BLaER1 treated with 17β-estradiol and CSF1 and Interleukin-3, amounts not matched to agents 10 nM and 100 nM (cell line): ENCODE results near the gene TRIM29.

Experiments
- H3K27ac ChIP-seq, 11 experiments: shearing (Covaris generic); formaldehyde crosslinking; 2 replicates each; pipeline ENCODE4 v1.8.1; 2022
- H3K27me3 ChIP-seq, 11 experiments: shearing (Covaris generic); formaldehyde crosslinking; 2 replicates each; pipeline ENCODE4 v1.8.1; 2022
- H3K36me3 ChIP-seq, 11 experiments: shearing (Covaris generic); formaldehyde crosslinking; 2 replicates each; pipeline ENCODE4 v1.8.1; 2022
- H3K4me1 ChIP-seq, 10 experiments: shearing (Covaris generic); formaldehyde crosslinking; 2 replicates each; pipeline ENCODE4 v1.8.1; 2022
- H3K4me2 ChIP-seq, 11 experiments: shearing (Covaris generic); formaldehyde crosslinking; 2 replicates each; pipeline ENCODE4 v1.8.1; 2022
- H3K4me3 ChIP-seq, 10 experiments: shearing (Covaris generic); formaldehyde crosslinking; 2 replicates each; pipeline ENCODE4 v1.8.1; 2022
- H3K9ac ChIP-seq, 11 experiments: shearing (Covaris generic); formaldehyde crosslinking; 2 replicates each; pipeline ENCODE4 v1.8.1; 2022
- H3K9me3 ChIP-seq, 11 experiments: shearing (Covaris generic); formaldehyde crosslinking; replicated peaks in 1 of 11; 2 replicates each; pipeline ENCODE4 v1.8.1; 2022
- H4K20me1 ChIP-seq, 11 experiments: shearing (Covaris generic); formaldehyde crosslinking; 2 replicates each; pipeline ENCODE4 v1.8.1; 2022
- Cebpa-rat ChIP-seq, 11 experiments: shearing (Covaris generic); IDR thresholded peaks; 2 replicates each; pipeline ENCODE4 v1.8.1; 2022

Gene TRIM29

DNA sequence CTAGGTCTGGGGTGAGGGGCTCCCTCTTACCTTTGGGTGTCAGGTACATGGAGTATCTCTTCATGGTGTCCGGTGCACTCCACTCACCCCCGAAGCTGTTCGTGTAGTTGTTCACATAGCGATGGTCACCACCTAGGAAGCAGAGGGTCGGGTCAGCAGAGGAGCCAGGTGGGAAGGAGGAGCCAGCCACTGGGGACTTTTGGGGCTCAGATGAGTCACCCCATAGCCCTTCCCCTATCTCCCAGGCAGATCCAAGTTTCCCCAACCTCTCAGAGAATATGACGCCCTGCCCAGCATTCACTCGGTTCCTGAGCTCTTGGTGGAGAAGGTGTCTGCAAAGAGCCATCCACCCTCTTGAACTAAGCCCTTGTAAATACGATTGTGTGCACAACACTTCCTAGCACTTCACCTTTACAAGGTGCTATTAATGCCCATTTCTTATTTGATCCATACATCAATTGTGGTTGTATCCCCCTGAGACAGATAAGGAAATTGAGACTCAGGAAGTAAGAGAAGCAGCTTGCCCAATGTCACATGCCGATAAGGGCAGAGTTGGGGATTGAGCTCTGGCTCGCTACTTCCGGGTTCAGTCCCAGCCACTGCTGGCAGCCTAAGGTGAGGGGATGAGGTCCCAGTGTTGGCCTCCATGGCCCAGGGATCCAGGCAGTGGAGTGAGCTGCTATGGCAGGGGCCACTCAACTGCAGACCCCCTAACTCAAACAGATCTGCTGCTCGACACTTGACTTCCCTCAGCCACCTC, 14.8 kb downstream of the TRIM29 start:
- H3K4me2 ChIP-seq = peak overlapping the region; percentile 17 to 70 (median 50); a peak in 21 of 22 replicates
- no peaks in the 10 kb centered on the region for H3K36me3 ChIP-seq
- H3K4me1 ChIP-seq = peaks cover 16 to 45% (median 39%) of the 10 kb centered on the region in 10 experiments; a peak in 19 of 20 replicates
- H3K27ac ChIP-seq = peak overlapping the region in 9 of 11 experiments; percentile 15 to 51 (median 34); a peak in 10 of 22 replicates
- TF ChIP-seq Cebpa-rat (IDR thresholded peaks at IDR 0.05) = no peak
- H3K27me3 ChIP-seq = no peaks in the 10 kb centered on the region
- H4K20me1 ChIP-seq = no peaks in the 10 kb centered on the region; a peak in 1 of 22 replicates
- H3K9me3 ChIP-seq = no peaks in the 10 kb centered on the region
- no peak overlapping the region for H3K4me3 ChIP-seq
- H3K9ac ChIP-seq = no peak overlapping the region

DNA sequence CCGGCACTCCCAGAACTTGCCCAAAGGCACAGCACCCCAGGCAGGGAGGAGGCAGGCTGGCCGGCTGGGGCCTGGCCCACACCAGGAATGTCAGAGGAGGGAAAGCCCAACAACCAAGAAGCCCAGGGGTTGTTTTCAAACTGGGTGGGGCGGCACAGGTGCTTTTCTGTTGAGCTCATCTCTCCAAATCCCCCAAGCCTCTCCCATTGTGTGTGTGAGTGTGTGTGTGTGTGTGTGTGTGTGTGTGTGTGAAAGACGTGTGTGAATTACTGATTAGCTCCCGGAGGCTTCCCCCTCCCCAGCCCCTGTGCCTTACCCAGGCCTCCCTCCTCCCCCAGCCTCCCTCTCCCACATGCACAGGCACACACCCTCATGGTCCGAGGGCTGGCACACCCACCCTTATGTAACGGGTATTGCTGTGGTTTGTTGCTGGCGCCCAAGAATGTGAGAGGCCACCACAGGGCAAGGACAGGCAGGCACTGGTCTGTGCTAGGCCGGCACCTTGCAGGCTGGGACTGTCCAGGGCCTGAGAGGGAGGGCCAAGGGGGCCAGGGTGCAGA, 15.9 kb downstream of the TRIM29 start:
- Histone ChIP-seq H3K9ac (no peak overlapping the region), H3K4me1 (peaks cover 16 to 52% (median 42%) of the 10 kb centered on the region in 10 experiments; a peak in 19 of 20 replicates), H3K9me3 (no peaks in the 10 kb centered on the region), H4K20me1 (peaks cover 0 to 8% (median 0%) of the 10 kb centered on the region in 11 experiments; a peak in 2 of 22 replicates), H3K27ac (0 out of 22 replicates have a peak overlapping the region, but pooled peaks of 1 of the 11 experiments have one; percentile 17), H3K27me3 (no peaks in the 10 kb centered on the region), H3K4me2 (peak overlapping the region in 6 of 11 experiments; percentile 36 to 74 (median 61); a peak in 10 of 22 replicates), H3K36me3 (no peaks in the 10 kb centered on the region), H3K4me3 (no peak overlapping the region)
- TF ChIP-seq Cebpa-rat (IDR thresholded peaks at IDR 0.05) = no peak

DNA sequence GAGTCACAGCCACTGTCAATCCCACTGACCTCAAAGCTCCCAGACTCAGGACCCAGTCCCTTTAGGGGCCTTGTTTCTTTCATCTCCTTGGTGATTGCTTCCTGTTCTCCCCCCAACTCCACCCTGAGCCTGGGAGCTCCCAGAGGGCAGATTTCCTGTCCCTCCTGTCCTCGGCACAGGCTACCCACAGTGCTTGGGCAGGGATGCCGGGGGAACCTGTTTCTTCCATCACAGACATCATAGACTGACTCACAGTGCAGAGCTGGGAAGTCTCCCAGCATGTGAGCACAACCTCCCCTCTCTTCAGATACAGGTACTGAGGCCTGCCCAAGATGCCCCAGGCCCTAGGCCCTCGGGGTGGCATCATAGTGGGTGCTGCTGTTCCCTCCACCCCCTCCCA, 16.6 kb downstream of the TRIM29 start:
- H3K27ac ChIP-seq = no peak overlapping the region
- H3K36me3 ChIP-seq = no peaks in the 10 kb centered on the region
- H3K9me3 ChIP-seq = no peaks in the 10 kb centered on the region
- peaks cover 16 to 59% (median 47%) of the 10 kb centered on the region in 10 experiments; a peak in 19 of 20 replicates for H3K4me1 ChIP-seq
- H3K4me2 ChIP-seq = peak overlapping the region; percentile 26 to 74 (median 56); a peak in 20 of 22 replicates
- no peak overlapping the region for H3K9ac ChIP-seq
- peaks cover 0 to 12% (median 0%) of the 10 kb centered on the region in 11 experiments; a peak in 2 of 22 replicates for H4K20me1 ChIP-seq
- no peaks in the 10 kb centered on the region for H3K27me3 ChIP-seq
- no peak overlapping the region for H3K4me3 ChIP-seq
- no peak for TF ChIP-seq Cebpa-rat (IDR thresholded peaks at IDR 0.05)

DNA sequence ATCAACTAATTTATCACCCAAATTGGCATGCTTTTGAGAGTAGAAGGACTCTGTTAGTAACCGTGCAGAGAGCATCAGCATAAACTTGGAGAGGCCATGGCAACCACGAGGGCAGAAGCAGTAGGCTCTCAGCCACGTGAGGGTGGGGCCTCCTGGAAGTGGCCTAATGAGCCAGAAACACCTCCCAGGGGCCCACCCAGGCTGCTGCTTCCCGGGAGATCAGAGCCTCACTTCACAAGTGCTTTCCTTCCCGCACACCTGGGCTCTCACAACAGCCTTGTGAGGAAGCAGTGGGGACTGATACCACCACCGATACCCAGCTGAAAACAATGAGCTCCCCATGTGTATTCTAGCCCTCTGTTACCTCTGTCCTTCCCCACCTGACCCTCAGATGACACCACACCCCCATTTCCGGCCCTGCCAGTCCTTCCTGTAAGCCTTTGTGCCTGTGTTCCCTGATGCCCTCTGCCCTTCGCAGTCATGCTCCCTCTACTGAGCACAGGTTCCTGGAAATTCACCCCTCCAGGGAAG, 17.0 kb downstream of the TRIM29 start:
- H3K4me3 ChIP-seq = no peak overlapping the region
- H3K27me3 ChIP-seq = no peaks in the 10 kb centered on the region
- no peak overlapping the region for H3K27ac ChIP-seq
- no peak for TF ChIP-seq Cebpa-rat (IDR thresholded peaks at IDR 0.05)
- H3K36me3 ChIP-seq = no peaks in the 10 kb centered on the region
- H3K4me1 ChIP-seq = peaks cover 16 to 60% (median 47%) of the 10 kb centered on the region in 10 experiments; a peak in 19 of 20 replicates
- peaks cover 0 to 12% (median 0%) of the 10 kb centered on the region in 11 experiments; a peak in 2 of 22 replicates for H4K20me1 ChIP-seq
- H3K9ac ChIP-seq = no peak overlapping the region
- no peaks in the 10 kb centered on the region for H3K9me3 ChIP-seq
- H3K4me2 ChIP-seq = peak overlapping the region; percentile 26 to 74 (median 56); a peak in 20 of 22 replicates

DNA sequence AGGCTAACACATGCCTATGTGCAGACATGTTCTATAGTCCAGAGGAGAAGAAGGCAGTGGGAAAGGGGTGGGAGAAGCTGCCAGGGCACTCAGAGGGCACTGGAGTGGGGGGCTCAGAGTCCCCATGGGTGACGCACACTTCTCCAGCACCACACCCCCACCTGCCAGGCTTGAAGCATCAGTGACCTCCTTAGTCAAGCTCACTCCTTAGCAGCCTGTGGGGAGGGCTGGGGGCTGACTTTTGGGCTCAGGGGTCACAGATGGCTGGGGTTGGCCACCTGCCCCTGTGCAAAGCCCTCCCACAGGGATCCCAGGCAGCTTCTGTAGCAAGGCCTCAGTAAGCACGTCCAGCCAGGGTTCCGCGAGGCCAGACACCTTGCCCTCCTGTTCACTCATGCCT, 18.8 kb downstream of the TRIM29 start:
- Histone ChIP-seq H3K4me3 (no peak overlapping the region), H3K36me3 (no peaks in the 10 kb centered on the region), H3K4me1 (peaks cover 11 to 60% (median 47%) of the 10 kb centered on the region in 10 experiments; a peak in 19 of 20 replicates), H3K27me3 (no peaks in the 10 kb centered on the region), H3K9me3 (no peaks in the 10 kb centered on the region), H3K27ac (no peak overlapping the region), H4K20me1 (peaks cover 0 to 12% (median 0%) of the 10 kb centered on the region in 11 experiments; a peak in 3 of 22 replicates), H3K4me2 (peak overlapping the region in 6 of 11 experiments; percentile 35 to 74 (median 58); a peak in 10 of 22 replicates), H3K9ac (no peak overlapping the region)
- no peak for TF ChIP-seq Cebpa-rat (IDR thresholded peaks at IDR 0.05)

DNA sequence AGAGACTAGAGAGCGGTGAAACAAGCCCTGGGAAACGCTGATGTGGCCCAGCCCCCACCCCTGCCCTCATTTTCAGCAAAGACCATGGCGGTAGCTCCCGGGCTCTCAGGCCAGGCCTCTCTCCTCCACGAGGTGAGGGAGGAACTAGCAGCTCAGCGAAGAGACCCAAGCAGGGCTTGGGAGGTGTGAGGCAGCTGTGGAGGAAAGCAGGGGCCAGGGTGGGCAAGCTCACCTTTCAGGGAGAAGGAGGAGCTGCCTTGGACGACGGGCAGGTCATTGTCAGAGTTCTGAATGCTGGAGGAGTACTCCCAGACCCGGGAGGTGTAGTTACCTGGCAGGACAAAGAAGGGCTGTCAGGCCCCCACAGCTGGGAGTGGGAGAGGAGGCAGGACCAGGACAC, 19.9 kb downstream of the TRIM29 start:
- TF ChIP-seq Cebpa-rat (IDR thresholded peaks at IDR 0.05) = no peak
- H3K36me3 ChIP-seq = no peaks in the 10 kb centered on the region
- H3K9ac ChIP-seq = no peak overlapping the region
- H3K27me3 ChIP-seq = no peaks in the 10 kb centered on the region
- no peak overlapping the region for H3K27ac ChIP-seq
- no peak overlapping the region for H3K4me3 ChIP-seq
- no peaks in the 10 kb centered on the region for H3K9me3 ChIP-seq
- peaks cover 5 to 52% (median 38%) of the 10 kb centered on the region in 10 experiments; a peak in 19 of 20 replicates for H3K4me1 ChIP-seq
- peaks cover 0 to 12% (median 0%) of the 10 kb centered on the region in 11 experiments; a peak in 4 of 22 replicates for H4K20me1 ChIP-seq
- H3K4me2 ChIP-seq = no peak overlapping the region

DNA sequence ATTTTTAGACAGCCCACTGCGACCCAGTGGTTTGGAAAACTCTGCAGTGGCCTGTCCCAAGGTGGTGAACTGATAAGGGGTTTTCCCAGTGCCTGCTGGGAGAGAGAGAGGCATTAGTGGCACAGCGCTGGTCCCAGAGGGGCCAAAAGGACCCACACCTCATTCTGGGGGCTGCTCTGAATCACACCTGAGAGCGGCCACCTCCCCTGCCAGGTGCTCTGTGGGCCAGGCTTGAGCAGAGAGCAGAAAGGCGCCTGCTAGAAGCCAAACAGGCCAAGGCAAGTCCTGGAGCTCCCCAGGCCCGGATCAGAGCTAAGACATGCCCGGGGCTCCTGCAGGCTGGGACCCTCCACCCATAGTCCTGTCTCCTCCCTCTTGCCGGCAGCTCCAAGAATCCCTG, 20.9 kb downstream of the TRIM29 start:
- Histone ChIP-seq H3K4me2 (peak overlapping the region in 7 of 11 experiments; percentile 12 to 47 (median 41); a peak in 11 of 22 replicates), H4K20me1 (peaks cover 0 to 12% (median 0%) of the 10 kb centered on the region in 11 experiments; a peak in 4 of 22 replicates), H3K27me3 (no peaks in the 10 kb centered on the region), H3K27ac (no peak overlapping the region), H3K9me3 (no peaks in the 10 kb centered on the region), H3K9ac (peak overlapping the region in 1 of 11 experiments; percentile 18; a peak in 1 of 22 replicates), H3K4me3 (no peak overlapping the region), H3K4me1 (peaks cover 4 to 44% (median 32%) of the 10 kb centered on the region in 10 experiments; a peak in 18 of 20 replicates), H3K36me3 (no peaks in the 10 kb centered on the region)
- TF ChIP-seq Cebpa-rat (IDR thresholded peaks at IDR 0.05) = no peak

DNA sequence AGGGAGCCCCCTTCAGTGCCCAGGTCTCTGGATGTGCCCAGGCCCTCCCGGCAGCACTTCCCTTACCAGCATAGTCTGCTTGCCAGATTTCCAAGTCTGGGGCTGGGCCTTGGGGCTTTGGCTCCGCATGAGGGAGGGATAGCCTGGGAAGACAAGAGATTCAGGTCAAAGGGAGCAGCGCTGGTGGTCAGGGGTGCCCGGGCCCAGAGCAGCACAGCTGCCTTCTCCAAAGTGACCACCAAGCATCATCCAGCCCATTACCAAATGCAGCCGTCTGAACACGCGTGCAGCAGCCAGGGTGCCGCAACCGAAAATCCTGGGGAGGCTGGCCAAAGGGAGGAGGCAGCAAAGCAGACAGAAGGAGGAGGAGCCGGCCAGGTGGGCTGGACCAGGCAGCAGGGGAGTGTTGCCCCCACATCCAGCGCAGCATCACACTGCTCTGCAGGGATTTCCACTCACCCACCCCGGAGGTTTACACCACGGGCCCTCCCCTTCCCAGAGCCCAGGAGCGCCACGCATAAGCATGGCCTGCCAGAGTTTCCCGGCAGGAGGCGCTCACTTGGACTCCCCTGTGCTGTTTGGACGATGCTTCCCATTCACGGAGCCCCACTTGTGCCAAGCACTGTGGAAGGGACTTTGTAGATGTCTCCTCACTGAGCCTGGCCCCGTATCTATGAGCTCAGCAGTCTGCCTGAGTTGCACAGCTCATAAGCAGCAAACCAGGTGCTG, 22.5 kb downstream of the TRIM29 start:
- no peak overlapping the region for H3K4me2 ChIP-seq
- H4K20me1 ChIP-seq = peaks cover 0 to 20% (median 0%) of the 10 kb centered on the region in 11 experiments; a peak in 3 of 22 replicates
- no peaks in the 10 kb centered on the region for H3K36me3 ChIP-seq
- no peaks in the 10 kb centered on the region for H3K27me3 ChIP-seq
- no peak overlapping the region for H3K9ac ChIP-seq
- peaks cover 0 to 30% (median 19%) of the 10 kb centered on the region in 10 experiments; a peak in 12 of 20 replicates for H3K4me1 ChIP-seq
- TF ChIP-seq Cebpa-rat (IDR thresholded peaks at IDR 0.05) = no peak
- H3K4me3 ChIP-seq = no peak overlapping the region
- no peak overlapping the region for H3K27ac ChIP-seq
- H3K9me3 ChIP-seq = no peaks in the 10 kb centered on the region
